Choroid plexus epithelial cell (primary cell): Measurements from ENCODE around the gene ARL5C.

Source experiments
- DNase-seq: peaks from one replicate; pipeline ENCODE4 v3.0.0-alpha.2; 2010; ENCODE audit warnings: low read depth
- H3K4me3 ChIP-seq: 2 replicates; pipeline ENCODE4 v1.5.1; 2011; ENCODE audit warnings: low read depth, mild to moderate bottlenecking, control low read depth, low read length, moderate library complexity
- CTCF ChIP-seq: conservative IDR thresholded peaks from 2 replicates; pipeline ENCODE4 v1.5.1; 2011; ENCODE audit warnings: low read depth, mild to moderate bottlenecking, control low read depth, inconsistent platforms, low read length, moderate library complexity

The ARL5C gene

DNA sequence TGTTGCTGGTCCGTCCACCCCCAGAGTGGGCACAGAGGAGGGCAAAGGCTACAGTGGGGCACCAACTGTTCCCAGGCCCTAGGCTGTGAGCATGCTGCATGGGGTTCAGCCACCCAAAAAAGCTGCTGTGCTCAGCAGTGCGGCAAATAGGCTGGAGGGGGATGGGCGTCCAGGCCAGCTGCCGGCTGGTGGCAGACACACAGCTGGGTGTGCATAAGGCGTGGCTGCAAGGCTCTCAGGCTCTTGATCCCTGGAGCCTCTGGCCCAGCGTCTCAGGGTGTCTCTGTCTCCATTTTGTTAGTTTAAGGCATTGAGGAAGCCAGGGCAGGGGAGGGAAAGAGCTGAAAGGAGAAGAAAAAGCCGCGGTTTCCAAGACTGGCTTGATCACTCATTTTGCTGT is 42.9 kb upstream of the ARL5C start:
- no peak for TF ChIP-seq CTCF
- no peak for DNase-seq
- no peak overlapping the region for H3K4me3 ChIP-seq

- TF ChIP-seq CTCF, result no peak
- no peak for DNase-seq
- H3K4me3 ChIP-seq, result no peak overlapping the region
These were observed 42.2 kb upstream of the ARL5C start for GRCh38 chr17:39208136-39208535.

GRCh38 chr17:39205112-39205526 is 39.2 kb upstream of the ARL5C start:
- H3K4me3 ChIP-seq, result no peak overlapping the region
- TF ChIP-seq CTCF, result no peak

GRCh38 chr17:39204245-39204644 is 38.3 kb upstream of the ARL5C start:
- H3K4me3 ChIP-seq, result no peak overlapping the region
- DNase-seq, result no peak
- no peak for TF ChIP-seq CTCF

More at GRCh38 chr17:39205112-39205526, 39.2 kb upstream of the ARL5C start:
- DNase-seq, result no peak

GRCh38 chr17:39200957-39201510 is 35.1 kb upstream of the ARL5C start:
- DNase-seq, result no peak
- H3K4me3 ChIP-seq, result peak overlapping the region; percentile 91
- TF ChIP-seq CTCF, result no peak

- DNase-seq, result peak; percentile 44
- no peak for TF ChIP-seq CTCF
- H3K4me3 ChIP-seq, result peak within 1 kb of the TSS; percentile 91
These were observed 34.3 kb upstream of the ARL5C start, which contains the start of gene RPL19 for GRCh38 chr17:39200070-39200879. Gene RPL19 (plus strand): TSS chr17:39200283. CDS start chr17:39200345, 62 bp downstream.

DNA sequence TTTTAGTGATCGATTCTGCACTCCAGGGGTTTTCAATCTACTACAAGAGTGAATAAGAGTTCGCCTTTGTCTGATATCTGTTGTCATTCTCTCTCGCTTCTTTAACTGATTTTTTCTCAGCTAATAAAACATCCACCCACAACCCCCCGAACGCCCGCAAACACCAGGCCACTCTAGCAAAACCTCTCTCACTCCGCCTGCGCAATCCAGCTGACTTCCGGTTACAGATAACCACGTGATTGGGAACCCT is 33.8 kb upstream of the ARL5C start:
- DNase-seq, result peak; percentile 97
- TF ChIP-seq CTCF, result no peak
- peak overlapping the region; percentile 91 for H3K4me3 ChIP-seq
